Stimulated activated CD4-positive, alpha-beta T cell treated with anti-CD3 and anti-CD28 coated beads, Interleukin-15, amount 100 ng/mL, for 24 hours (primary cell): ENCODE results near the gene SERPINF2.
"Not testable (repeated sequence)": the region's sequence is repeated elsewhere in the genome, so short reads cannot be mapped to it uniquely, and the experiment has no call there.

ENCODE experiments used
- DNase-seq: peaks from one replicate; pipeline ENCODE4 v3.0.0-alpha.2; 2020

The SERPINF2 gene

GRCh38 chr17:1736348-1737281 is 6.1 kb upstream of the SERPINF2 start:
- peak; percentile 79 for DNase-seq

- DNase-seq = no peak
Measured at GRCh38 chr17:1737531-1738291, 5.0 kb upstream of the SERPINF2 start.

- not testable (repeated sequence) for DNase-seq
Measured at GRCh38 chr17:1741899-1742298, 772 bp upstream of the SERPINF2 start.

- no peak for DNase-seq
Measured at GRCh38 chr17:1743088-1743439, 393 bp downstream of the SERPINF2 start.

GRCh38 chr17:1744551-1745512 is 2.2 kb downstream of the SERPINF2 start:
- DNase-seq = no peak

- DNase-seq = no peak
Measured at GRCh38 chr17:1745513-1746020, 2.9 kb downstream of the SERPINF2 start.

- DNase-seq = no peak
Measured at GRCh38 chr17:1746975-1747543, 4.4 kb downstream of the SERPINF2 start.

- no peak for DNase-seq
Measured at GRCh38 chr17:1750628-1751027, 8.0 kb downstream of the SERPINF2 start.

- DNase-seq = no peak
Measured at GRCh38 chr17:1752425-1753262, 10.0 kb downstream of the SERPINF2 start.

GRCh38 chr17:1753767-1754429 is 11.2 kb downstream of the SERPINF2 start:
- no peak for DNase-seq

- no peak for DNase-seq
Measured at GRCh38 chr17:1754430-1755112, 11.9 kb downstream of the SERPINF2 start.

GRCh38 chr17:1755252-1755826 is 12.7 kb downstream of the SERPINF2 start:
- no peak for DNase-seq

GRCh38 chr17:1755827-1756262 is 13.2 kb downstream of the SERPINF2 start:
- DNase-seq = no peak

- DNase-seq = no peak
Measured at GRCh38 chr17:1758807-1759206, 16.1 kb downstream of the SERPINF2 start.

GRCh38 chr17:1759529-1759928 is 16.9 kb downstream of the SERPINF2 start:
- no peak for DNase-seq

GRCh38 chr17:1762233-1762900 is 19.7 kb downstream of the SERPINF2 start:
- no peak for DNase-seq

- DNase-seq = no peak
Measured at GRCh38 chr17:1762901-1763898, 20.5 kb downstream of the SERPINF2 start.

GRCh38 chr17:1764284-1764683 is 21.6 kb downstream of the SERPINF2 start:
- DNase-seq = peak; percentile 47
